H1 (cell line): ENCODE measurements around the gene KRTAP4-5. TPM values are rescaled to one million over a fixed set of nuclear protein-coding genes. Genes with fewer than 3 reads are reported as not detected.

ENCODE experiments used
- CTCF ChIA-PET: fragments of 300-600 bp; sonication (Branson Sonifier 250); formaldehyde crosslinking; loops from one replicate; lab custom pipeline; 2021; ENCODE audit not compliant: partially characterized antibody; lab: Charles Lee
- POLR2A ChIA-PET: fragments of 300-600 bp; sonication (Branson Sonifier 250); formaldehyde crosslinking; loops from one replicate; lab custom pipeline; 2021; ENCODE audit warnings: inconsistent platforms; ENCODE audit not compliant: partially characterized antibody; lab: Charles Lee
- DNase-seq, 2 experiments: peaks; one replicate each; pipeline versions ENCODE4 v3.0.0 to v3.0.0-alpha.2; 2010 to 2022; ENCODE audit warnings: low spot score in 2 of 2, low read depth in 1 of 2, mixed read lengths in 1 of 2
- FAIRE-seq: peaks from 2 replicates; lab custom pipeline; 2011; peaks lifted over from hg19 to GRCh38; lab: Jason Lieb, UNC
- H2AFZ ChIP-seq: 2 replicates; pipeline ENCODE4 v1.8.1; 2012; ENCODE audit warnings: low read length, inconsistent platforms
- H2AK5ac ChIP-seq: 2 replicates; pipeline ENCODE4 v1.6.1; 2013; ENCODE audit warnings: low read depth, low read length
- H2BK120ac ChIP-seq: replicated peaks from 2 replicates; pipeline ENCODE3; 2013; ENCODE audit warnings: low read depth, low read length, inconsistent platforms
- H2BK12ac ChIP-seq: 2 replicates; pipeline ENCODE4 v1.6.1; 2013; ENCODE audit warnings: low read depth, low read length
- H2BK15ac ChIP-seq: 2 replicates; pipeline ENCODE4 v1.6.1; 2013; ENCODE audit warnings: low read length
- H2BK20ac ChIP-seq: 2 replicates; pipeline ENCODE4 v1.6.1; 2013; ENCODE audit warnings: low read length
- H2BK5ac ChIP-seq: 2 replicates; pipeline ENCODE4 v1.6.1; 2013; ENCODE audit warnings: low read depth, low read length
- H3K14ac ChIP-seq: 2 replicates; pipeline ENCODE4 v1.6.1; 2013; ENCODE audit warnings: inconsistent platforms; ENCODE audit not compliant: insufficient read length
- H3K18ac ChIP-seq: 2 replicates; pipeline ENCODE4 v1.6.1; 2013; ENCODE audit warnings: low read length; ENCODE audit errors: extremely low read depth
- H3K23ac ChIP-seq: 2 replicates; pipeline ENCODE4 v1.6.1; 2013; ENCODE audit warnings: inconsistent platforms; ENCODE audit not compliant: insufficient read length
- H3K23me2 ChIP-seq: 2 replicates; pipeline ENCODE4 v1.6.1; 2013; ENCODE audit warnings: low read depth, low read length
- H3K27ac ChIP-seq: 2 replicates; pipeline ENCODE4 v1.6.1; 2011; ENCODE audit warnings: low read depth, low read length, inconsistent platforms
- H3K27me3 ChIP-seq, 4 experiments: replicated peaks in 1 of 4; 1 replicate in 1 of 4; 2 replicates in 3 of 4; pipeline versions ENCODE4 v1.6.1 to v1.8.1; 2011 to 2013; ENCODE audit warnings: low read length in 3 of 4, mild to moderate bottlenecking in 3 of 4, inconsistent platforms in 2 of 4, mixed read lengths in 2 of 4, moderate library complexity in 1 of 4; ENCODE audit not compliant: control insufficient read depth in 3 of 4, insufficient read depth in 3 of 4; ENCODE audit errors: extremely low read depth in 1 of 4
- H3K36me3 ChIP-seq, 4 experiments: 2 replicates each; pipeline versions ENCODE4 v1.6.1 to v1.8.1; 2011 to 2013; ENCODE audit warnings: mild to moderate bottlenecking in 4 of 4, low read length in 3 of 4, moderate library complexity in 2 of 4, control low read depth in 1 of 4, inconsistent platforms in 1 of 4; ENCODE audit not compliant: insufficient read depth in 4 of 4, control insufficient read depth in 2 of 4
- H3K4ac ChIP-seq: replicated peaks from 2 replicates; pipeline ENCODE3; 2013; ENCODE audit warnings: low read length, low read depth, mixed read lengths, inconsistent platforms; ENCODE audit not compliant: insufficient read length
- H3K4me1 ChIP-seq, 4 experiments: replicated peaks in 1 of 4; 1 replicate in 1 of 4; 2 replicates in 3 of 4; pipeline versions ENCODE4 v1.6.1 to v1.8.1; 2011 to 2013; ENCODE audit warnings: low read length in 3 of 4, inconsistent platforms in 2 of 4, mixed read lengths in 1 of 4; ENCODE audit not compliant: insufficient read depth in 4 of 4, control insufficient read depth in 3 of 4
- H3K4me2 ChIP-seq, 2 experiments: 2 replicates each; pipeline versions ENCODE4 v1.6.1 to v1.8.1; 2011 to 2013; ENCODE audit warnings: low read depth in 2 of 2, low read length in 2 of 2, control low read depth in 1 of 2, inconsistent platforms in 1 of 2, mild to moderate bottlenecking in 1 of 2; ENCODE audit not compliant: insufficient read depth in 1 of 2
- H3K4me3 ChIP-seq, 4 experiments: fragments of 200-600, 300-600 bp in 1 of 4; sonication (generic), shearing (Covaris generic), sonication (Bioruptor Twin) in 1 of 4; 2 replicates each; pipeline versions ENCODE4 v1.5.1 to v1.8.1; 2011 to 2016; ENCODE audit warnings: low read length in 4 of 4, low read depth in 3 of 4, control low read depth in 2 of 4, inconsistent platforms in 2 of 4, mild to moderate bottlenecking in 2 of 4, mixed read lengths in 1 of 4, moderate library complexity in 1 of 4; ENCODE audit not compliant: insufficient read depth in 2 of 4; ENCODE audit errors: extremely low read depth in 1 of 4
- H3K56ac ChIP-seq: replicated peaks from 2 replicates; pipeline ENCODE3; 2013; ENCODE audit warnings: low read depth, mild to moderate bottlenecking, mixed read lengths, low read length, inconsistent platforms; ENCODE audit not compliant: insufficient read length
- H3K79me1 ChIP-seq: 2 replicates; pipeline ENCODE4 v1.6.1; 2013; ENCODE audit warnings: low read depth, low read length, control low read depth
- H3K79me2 ChIP-seq, 2 experiments: 2 replicates each; pipeline versions ENCODE4 v1.6.1 to v1.8.1; 2012 to 2013; ENCODE audit warnings: low read length in 2 of 2, mild to moderate bottlenecking in 2 of 2, inconsistent platforms in 1 of 2; ENCODE audit not compliant: insufficient read depth in 2 of 2, control insufficient read depth in 1 of 2
- H3K9ac ChIP-seq, 4 experiments: replicated peaks in 1 of 4; 1 replicate in 1 of 4; 2 replicates in 3 of 4; pipeline versions ENCODE4 v1.6.1 to v1.8.1; 2011 to 2013; ENCODE audit warnings: low read depth in 3 of 4, low read length in 3 of 4, control low read depth in 2 of 4, mild to moderate bottlenecking in 2 of 4, moderate library complexity in 2 of 4, inconsistent platforms in 1 of 4; ENCODE audit errors: extremely low read depth in 1 of 4
- H3K9me3 ChIP-seq, 2 experiments: 2 replicates each; pipeline versions ENCODE4 v1.6.1 to v1.8.1; 2012 to 2013; ENCODE audit warnings: mild to moderate bottlenecking in 2 of 2, moderate library complexity in 2 of 2, control low read depth in 1 of 2, inconsistent platforms in 1 of 2, low read depth in 1 of 2, low read length in 1 of 2, mixed read lengths in 1 of 2; ENCODE audit not compliant: insufficient read depth in 2 of 2
- H4K20me1 ChIP-seq, 2 experiments: replicated peaks in 1 of 2; 2 replicates each; pipeline versions ENCODE3 to v1.8.1; 2011 to 2013; ENCODE audit warnings: inconsistent platforms in 2 of 2, low read length in 2 of 2, mild to moderate bottlenecking in 1 of 2; ENCODE audit not compliant: insufficient read depth in 2 of 2, control insufficient read depth in 1 of 2
- H4K5ac ChIP-seq: 2 replicates; pipeline ENCODE4 v1.6.1; 2013; ENCODE audit warnings: low read length, low read depth, mixed read lengths, inconsistent platforms; ENCODE audit not compliant: insufficient read length
- H4K8ac ChIP-seq: 2 replicates; pipeline ENCODE4 v1.8.0; 2013; ENCODE audit warnings: mild to moderate bottlenecking, moderate library complexity, low read length, inconsistent platforms; ENCODE audit not compliant: insufficient read depth; ENCODE audit errors: extremely low read depth
- H4K91ac ChIP-seq: replicated peaks from 2 replicates; pipeline ENCODE3; 2013; ENCODE audit warnings: low read length, mixed read lengths, inconsistent platforms; ENCODE audit not compliant: insufficient read length
- CHD2 ChIP-seq: IDR thresholded peaks from 2 replicates; pipeline ENCODE4 v1.6.1; 2012; ENCODE audit warnings: low read length, improper control_type of control experiment
- WGBS, 2 experiments: shearing (Covaris generic) in 1 of 2; methylation state at CpG; one replicate each; pipeline versions ENCODE4 v1.1.6 to v1.1.7; 2013 to 2015; ENCODE audit warnings: low lambda C conversion rate in 2 of 2, mixed read lengths in 2 of 2, inconsistent platforms in 1 of 2, low coverage in 1 of 2, missing lambda C conversion rate in 1 of 2; ENCODE audit not compliant: insufficient replicate concordance in 2 of 2, insufficient coverage in 1 of 2, insufficient read length in 1 of 2; ENCODE audit errors: extremely low coverage in 1 of 2, missing lambda C conversion rate in 1 of 2; 5-methylcytosine and 5-hydroxymethylcytosine counted together
- polyA plus RNA-seq, 7 experiments: library from polyadenylated mRNA; depleted of rRNA in 3 of 7; stranded (reverse) in 5 of 7; unstranded in 2 of 7; fragments of >200 nt in 5 of 7; fragments of 200-250 nt in 2 of 7; gene quantifications; 1 replicate in 5 of 7; 2 replicates in 1 of 7; 4 replicates in 1 of 7; pipeline versions ENCODE4 v1.2.1 to v1.2.3, GENCODE V29; 2011 to 2013; ENCODE audit warnings: missing spikeins in 2 of 7, mixed read lengths in 2 of 7
- total RNA-seq: library from RNA; stranded (reverse); fragmentation: NEBNext Ultra II Directional; extraction: Animal tissue kit (Norgen Biotek cat#: 25700); gene quantifications from 2 replicates; pipeline ENCODE4 v1.2.1, GENCODE V29; 2021

Gene KRTAP4-5
- total and polyA plus RNA-seq, 2 of the 8 experiments (the other 6 are each of a cell fraction or from before 2014, with no cell fraction given), result not detected

- Histone ChIP-seq H3K36me3 (no peaks in the 10 kb centered on the region), H3K56ac (no peak overlapping the region), H2BK15ac (no peak overlapping the region), H2AFZ (no peak overlapping the region), H2BK12ac (no peak overlapping the region), H2BK5ac (no peak overlapping the region), H4K8ac (no peak overlapping the region), H3K18ac (no peak overlapping the region), H4K91ac (no peak overlapping the region), H3K4me3 (no peak overlapping the region), H4K20me1 (no peaks in the 10 kb centered on the region)
- POLR2A ChIA-PET, result no interaction called here
- no peak for TF ChIP-seq CHD2
- TF ChIP-seq, all 59 proteins: peak for 0
- H3K27ac ChIP-seq, result no peak overlapping the region
- H2BK120ac ChIP-seq, result no peak overlapping the region
- no peak overlapping the region for H4K5ac ChIP-seq
- no peaks in the 10 kb centered on the region for H3K79me2 ChIP-seq
- no peaks in the 10 kb centered on the region for H3K4me1 ChIP-seq
- H2BK20ac ChIP-seq, result no peak overlapping the region
- H3K4me2 ChIP-seq, result no peak overlapping the region
- H3K9me3 ChIP-seq, result no peaks in the 10 kb centered on the region
- FAIRE-seq (no peak), DNase-seq (no peak)
- H3K9ac ChIP-seq, result no peak overlapping the region
- 90% methylated on average over 3 of the region's 3 CpGs; no CpG with 5 or more reads in 1 of the 2 experiments for WGBS, 2 experiments
- H3K79me1 ChIP-seq, result no peaks in the 10 kb centered on the region
- no peaks in the 10 kb centered on the region for H3K27me3 ChIP-seq
- H3K4ac ChIP-seq, result no peak overlapping the region
- CTCF ChIA-PET, result interaction anchor here (1.2 kb wide), 1 partner anchor 219 kb away, joined by 3 read pairs; no protein-coding TSS in a partner anchor
- H3K23ac ChIP-seq, result no peak overlapping the region
- no peaks in the 10 kb centered on the region for H3K23me2 ChIP-seq
- H2AK5ac ChIP-seq, result no peak overlapping the region
- H3K14ac ChIP-seq, result no peak overlapping the region
Observed at GRCh38 chr17:41131979-41132378, 17.6 kb downstream of the KRTAP4-5 start.
